DMS79 treated with DMSO at 0.1 percent for 48 hours (cell line): ENCODE data around the gene USH1C.

Experiments used
- DNase-seq: peaks from one replicate; lab custom pipeline; 2025; lab: John Stamatoyannopoulos, UW

The USH1C gene

DNA sequence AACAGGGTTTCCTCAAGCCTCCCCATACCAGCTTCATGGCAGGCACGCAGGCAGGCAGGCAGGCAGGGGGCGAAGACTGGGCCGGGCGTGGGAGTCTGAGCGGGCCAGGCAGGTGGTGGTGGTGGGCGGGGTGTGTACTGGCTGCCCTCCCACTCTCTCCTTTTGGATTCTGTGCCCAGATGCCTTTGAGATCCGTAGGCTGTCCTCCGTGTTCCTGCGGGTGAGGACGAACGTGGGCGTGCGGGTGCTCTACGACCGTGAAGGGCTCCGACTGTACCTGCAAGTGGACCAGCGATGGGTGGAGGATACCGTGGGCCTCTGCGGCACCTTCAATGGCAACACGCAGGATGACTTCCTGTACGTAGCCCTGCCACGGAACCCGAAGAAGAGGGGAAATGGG lies 25.8 kb upstream of the USH1C start:
- no peak for DNase-seq

- no peak for DNase-seq
Observed at GRCh38 chr11:17568944-17569343, 24.7 kb upstream of the USH1C start.

DNA sequence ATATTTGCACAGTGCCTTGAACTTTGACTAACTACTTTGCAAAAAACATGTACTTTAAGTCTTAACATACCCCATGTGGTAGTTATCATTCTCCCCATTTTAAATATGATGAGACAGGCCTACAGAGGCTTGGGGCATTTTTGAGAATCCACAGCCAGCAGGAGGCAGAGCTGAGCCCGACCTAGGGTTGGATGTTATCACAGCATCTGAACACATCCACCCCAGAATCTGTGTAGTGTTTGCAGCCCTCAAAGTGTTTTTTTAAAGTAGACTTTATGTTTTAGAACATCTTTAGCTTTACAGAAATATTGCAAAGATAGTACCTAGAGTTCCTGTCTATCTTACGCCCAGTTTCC lies 20.4 kb upstream of the USH1C start:
- DNase-seq: no peak

- DNase-seq: no peak
Observed at GRCh38 chr11:17563961-17564686, 19.9 kb upstream of the USH1C start.

GRCh38 chr11:17563231-17563646 lies 19.0 kb upstream of the USH1C start:
- DNase-seq: no peak

GRCh38 chr11:17561526-17561925 lies 17.3 kb upstream of the USH1C start:
- DNase-seq: no peak

- no peak for DNase-seq
Observed at GRCh38 chr11:17561111-17561415, 16.8 kb upstream of the USH1C start.

DNA sequence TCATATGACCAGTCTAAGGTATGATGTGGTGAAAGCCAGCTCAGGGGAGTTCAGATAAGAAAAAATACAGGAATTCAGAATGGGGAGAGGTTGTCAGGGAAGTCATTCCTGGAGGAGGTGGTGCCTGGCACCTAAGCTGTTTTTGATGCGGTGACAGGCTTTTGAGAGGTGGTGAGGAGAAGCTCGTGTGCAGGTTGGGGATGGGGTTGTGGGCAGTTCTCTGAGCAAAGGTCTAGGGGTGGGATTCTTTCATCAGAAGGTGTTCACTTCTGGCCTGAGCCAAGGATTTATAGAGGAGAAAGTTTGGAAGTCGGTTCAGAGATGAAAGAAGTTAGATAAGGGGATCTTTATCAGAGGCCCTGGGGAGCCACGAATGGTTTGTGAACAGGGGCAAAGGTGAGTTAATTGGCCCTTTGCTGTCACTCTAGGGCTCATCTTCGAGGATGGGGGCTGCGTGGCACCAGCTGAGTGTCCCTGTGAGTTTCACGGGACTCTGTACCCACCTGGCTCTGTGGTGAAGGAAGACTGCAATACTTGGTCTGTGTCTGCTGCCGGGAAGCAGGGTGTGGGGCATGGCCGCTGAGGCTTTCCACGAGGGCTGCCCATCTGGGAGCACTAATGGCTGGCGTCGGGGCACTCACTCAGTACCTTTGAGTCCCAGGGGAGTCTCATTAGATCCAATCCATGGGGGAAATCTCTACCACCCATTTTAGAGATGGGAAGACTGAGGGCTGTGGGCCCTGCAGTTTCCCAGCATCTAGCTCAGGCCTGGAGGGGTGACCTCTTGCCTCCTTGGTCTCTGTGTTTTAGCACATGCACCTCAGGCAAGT lies 16.3 kb upstream of the USH1C start:
- DNase-seq: no peak

- no peak for DNase-seq
Observed at GRCh38 chr11:17559341-17560087, 15.3 kb upstream of the USH1C start.

- no peak for DNase-seq
Observed at GRCh38 chr11:17558916-17559315, 14.7 kb upstream of the USH1C start.

GRCh38 chr11:17558025-17558780 lies 14.0 kb upstream of the USH1C start:
- DNase-seq: no peak

DNA sequence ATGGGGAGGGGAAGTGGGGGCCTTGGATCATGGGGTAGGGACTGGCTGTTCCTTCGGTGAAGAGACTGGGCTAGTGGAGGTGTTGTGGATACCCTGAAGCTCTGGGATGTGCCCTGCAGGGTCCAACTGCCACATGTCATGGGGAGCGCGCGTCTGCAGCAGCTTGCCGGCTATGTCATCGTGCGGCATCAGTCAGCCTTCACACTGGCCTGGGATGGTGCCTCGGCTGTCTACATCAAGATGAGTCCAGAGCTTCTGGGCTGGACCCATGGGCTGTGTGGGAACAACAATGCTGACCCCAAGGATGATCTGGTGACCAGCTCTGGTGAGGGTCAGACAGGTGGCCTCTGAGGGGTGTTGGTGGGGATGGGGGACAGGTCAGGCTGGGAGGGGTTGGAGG lies 12.8 kb upstream of the USH1C start:
- DNase-seq: no peak

- no peak for DNase-seq
Observed at GRCh38 chr11:17554487-17554886, 10.3 kb upstream of the USH1C start.

DNA sequence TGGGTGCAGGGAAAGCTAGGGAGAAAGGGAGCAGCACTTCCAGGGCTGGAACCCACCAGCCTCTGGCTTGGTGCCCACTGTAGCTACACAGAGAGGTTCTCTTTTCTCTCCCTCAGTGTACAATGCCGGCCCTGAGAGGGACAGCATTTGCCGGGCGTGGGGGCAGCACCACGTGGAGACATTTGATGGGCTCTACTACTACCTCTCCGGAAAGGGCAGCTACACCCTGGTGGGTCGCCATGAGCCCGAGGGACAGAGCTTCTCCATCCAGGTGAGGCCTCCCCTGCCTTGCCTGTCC lies 9.0 kb upstream of the USH1C start:
- DNase-seq: no peak

- DNase-seq: no peak
Observed at GRCh38 chr11:17552392-17553248, 8.4 kb upstream of the USH1C start.

- no peak for DNase-seq
Observed at GRCh38 chr11:17552041-17552355, 7.8 kb upstream of the USH1C start.

GRCh38 chr11:17551347-17552040 lies 7.3 kb upstream of the USH1C start:
- DNase-seq: peak; percentile 31

- no peak for DNase-seq
Observed at GRCh38 chr11:17550450-17551346, 6.5 kb upstream of the USH1C start.

- no peak for DNase-seq
Observed at GRCh38 chr11:17548444-17548843, 4.2 kb upstream of the USH1C start.

- DNase-seq: no peak
Observed at GRCh38 chr11:17547932-17548331, 3.7 kb upstream of the USH1C start.
